ENCODE measurements around the gene APPBP2. TPM values are rescaled to one million over a fixed set of nuclear protein-coding genes. Genes with fewer than 3 reads are reported as not detected.

The APPBP2 gene, protein sequence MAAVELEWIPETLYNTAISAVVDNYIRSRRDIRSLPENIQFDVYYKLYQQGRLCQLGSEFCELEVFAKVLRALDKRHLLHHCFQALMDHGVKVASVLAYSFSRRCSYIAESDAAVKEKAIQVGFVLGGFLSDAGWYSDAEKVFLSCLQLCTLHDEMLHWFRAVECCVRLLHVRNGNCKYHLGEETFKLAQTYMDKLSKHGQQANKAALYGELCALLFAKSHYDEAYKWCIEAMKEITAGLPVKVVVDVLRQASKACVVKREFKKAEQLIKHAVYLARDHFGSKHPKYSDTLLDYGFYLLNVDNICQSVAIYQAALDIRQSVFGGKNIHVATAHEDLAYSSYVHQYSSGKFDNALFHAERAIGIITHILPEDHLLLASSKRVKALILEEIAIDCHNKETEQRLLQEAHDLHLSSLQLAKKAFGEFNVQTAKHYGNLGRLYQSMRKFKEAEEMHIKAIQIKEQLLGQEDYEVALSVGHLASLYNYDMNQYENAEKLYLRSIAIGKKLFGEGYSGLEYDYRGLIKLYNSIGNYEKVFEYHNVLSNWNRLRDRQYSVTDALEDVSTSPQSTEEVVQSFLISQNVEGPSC
- 26.8 and 32.8 TPM in 2 replicates for total RNA-seq

DNA sequence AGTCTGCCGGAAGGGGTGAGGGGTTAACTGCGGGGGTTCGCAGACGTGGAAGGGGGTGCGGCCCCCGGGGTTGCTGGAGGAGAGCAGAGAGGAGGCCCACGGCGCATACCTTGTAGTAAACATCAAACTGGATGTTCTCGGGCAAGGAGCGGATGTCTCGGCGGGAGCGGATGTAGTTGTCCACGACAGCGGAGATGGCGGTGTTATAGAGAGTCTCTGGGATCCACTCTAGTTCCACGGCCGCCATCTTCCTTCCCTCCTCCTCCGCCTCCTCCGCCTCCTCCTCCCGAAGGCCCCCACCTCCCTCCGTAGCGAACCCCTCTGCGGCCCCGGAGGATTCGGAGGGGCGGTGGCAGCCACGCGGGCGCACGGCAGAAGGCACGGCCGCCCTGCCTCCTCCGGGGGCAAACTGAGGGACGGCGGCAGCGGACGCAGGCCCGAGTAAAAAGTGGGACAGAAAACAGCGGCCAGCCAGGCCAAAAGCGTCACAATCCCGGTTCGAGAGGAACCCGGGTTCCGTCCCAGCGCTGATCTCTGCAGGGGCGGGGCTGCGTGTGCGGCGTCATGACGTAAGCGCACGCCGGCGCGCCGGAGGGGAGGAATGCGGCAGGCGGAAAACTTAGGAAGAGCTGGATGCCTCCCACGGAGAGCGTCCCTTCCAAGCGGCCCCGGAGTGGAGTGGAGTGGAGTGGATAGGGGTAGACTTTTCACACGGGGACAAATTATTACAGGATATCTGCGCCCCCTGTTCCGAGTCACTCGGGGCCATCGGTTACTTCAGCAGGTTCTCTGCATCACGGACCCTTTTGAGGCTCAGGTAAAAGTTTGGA lies at the start of gene APPBP2:
APPBP2 (minus strand) TSS at position 558 of the 830 bp plus-strand sequence; CDS start at position 247, 311 bp downstream.

DNA sequence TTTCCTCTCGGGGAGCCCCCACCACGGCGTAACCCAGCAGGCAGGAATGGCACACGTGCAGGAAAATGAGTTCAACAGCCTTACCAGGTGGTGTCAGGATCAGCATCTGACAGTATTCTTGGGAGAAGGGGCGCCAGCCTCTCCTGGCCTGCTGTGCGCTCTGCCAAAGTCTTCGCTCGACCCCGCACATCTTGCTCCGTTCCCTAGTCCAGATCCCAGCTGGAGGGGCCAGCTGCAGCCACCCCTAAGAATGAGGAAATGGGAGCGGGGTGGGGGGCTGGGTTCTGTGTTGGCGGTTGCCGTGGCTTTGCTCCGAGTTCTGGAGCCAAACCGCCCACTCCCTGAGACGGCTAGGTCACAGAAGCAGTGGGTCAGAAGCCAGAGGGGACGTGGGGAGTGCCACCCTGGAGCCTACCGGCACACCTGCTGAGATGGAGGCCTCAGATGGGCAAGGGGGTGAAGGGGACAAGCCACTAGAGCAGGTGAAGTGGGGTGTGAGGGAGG lies 103.8 kb downstream of the APPBP2 start, which contains the start of gene CHCT1:
CHCT1 (plus strand) TSS at position 328 of the 504 bp plus-strand sequence; CDS start at position 432, 104 bp downstream.

Small RNA genes lying within 50 kb of the gene (small RNA-seq; reads per million reads assigned to genes)
- gene AC011921.2 = not detected

Other genes starting within 250 kb of the APPBP2 start
- gene USP32, start 134.1 kb downstream of the APPBP2 start, total RNA-seq = 52.5 and 73.7 TPM in 2 replicates
- gene CHCT1, start 103.8 kb downstream of the APPBP2 start, total RNA-seq = not detected in 2 replicates
- 7.0 and 9.2 TPM in 2 replicates for gene PPM1D, start 74.0 kb upstream of the APPBP2 start, total RNA-seq
- gene BCAS3, start 151.6 kb upstream of the APPBP2 start, total RNA-seq = 13.7 and 15.1 TPM in 2 replicates